ENCODE data around the gene FCAMR.

DNA sequence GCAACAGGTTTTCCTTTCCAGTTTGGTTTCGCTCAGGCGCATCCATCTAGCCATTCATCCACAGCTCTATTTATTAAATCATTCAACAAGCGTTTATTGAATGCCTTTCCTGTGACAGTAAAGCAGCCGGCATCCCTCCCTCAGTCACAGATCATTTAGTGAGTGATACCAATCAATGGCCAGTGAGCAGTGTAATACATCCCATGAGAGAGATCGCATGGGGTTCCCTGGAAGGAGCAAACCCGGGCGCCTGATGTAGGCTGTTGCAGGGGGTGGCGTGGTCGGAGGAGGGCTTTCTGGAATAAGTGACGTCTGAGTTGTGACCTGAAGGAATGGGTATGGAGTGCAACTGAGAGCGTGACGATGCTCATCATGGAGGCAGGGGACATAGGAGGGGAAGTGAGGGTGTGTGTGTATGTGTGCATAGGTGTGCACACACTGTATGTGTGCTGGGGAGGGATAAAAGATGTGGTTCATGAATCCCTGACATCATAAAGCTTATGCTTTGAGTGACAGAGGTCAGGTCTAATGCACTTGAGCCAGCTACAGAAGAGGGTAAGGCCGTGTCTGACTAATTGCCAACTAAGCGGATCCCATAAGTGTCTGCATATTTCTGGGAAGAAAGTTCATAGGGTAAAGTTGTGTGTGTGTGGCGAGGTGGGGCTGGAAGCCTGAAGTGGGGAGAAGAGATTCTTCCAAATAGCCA, 55.1 kb downstream of the FCAMR start:
- TF ChIP-seq, protein P1, sequence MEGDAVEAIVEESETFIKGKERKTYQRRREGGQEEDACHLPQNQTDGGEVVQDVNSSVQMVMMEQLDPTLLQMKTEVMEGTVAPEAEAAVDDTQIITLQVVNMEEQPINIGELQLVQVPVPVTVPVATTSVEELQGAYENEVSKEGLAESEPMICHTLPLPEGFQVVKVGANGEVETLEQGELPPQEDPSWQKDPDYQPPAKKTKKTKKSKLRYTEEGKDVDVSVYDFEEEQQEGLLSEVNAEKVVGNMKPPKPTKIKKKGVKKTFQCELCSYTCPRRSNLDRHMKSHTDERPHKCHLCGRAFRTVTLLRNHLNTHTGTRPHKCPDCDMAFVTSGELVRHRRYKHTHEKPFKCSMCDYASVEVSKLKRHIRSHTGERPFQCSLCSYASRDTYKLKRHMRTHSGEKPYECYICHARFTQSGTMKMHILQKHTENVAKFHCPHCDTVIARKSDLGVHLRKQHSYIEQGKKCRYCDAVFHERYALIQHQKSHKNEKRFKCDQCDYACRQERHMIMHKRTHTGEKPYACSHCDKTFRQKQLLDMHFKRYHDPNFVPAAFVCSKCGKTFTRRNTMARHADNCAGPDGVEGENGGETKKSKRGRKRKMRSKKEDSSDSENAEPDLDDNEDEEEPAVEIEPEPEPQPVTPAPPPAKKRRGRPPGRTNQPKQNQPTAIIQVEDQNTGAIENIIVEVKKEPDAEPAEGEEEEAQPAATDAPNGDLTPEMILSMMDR (IDR thresholded peaks at IDR 0.05): no peak
- no peak for TF ChIP-seq POLR2A (IDR thresholded peaks at IDR 0.05)
